Pancreas (tissue), 10 donors: ENCODE data around the gene SORCS2. TPM values are rescaled to one million over a fixed set of nuclear protein-coding genes. Genes with fewer than 3 reads are reported as not detected.
"Not testable (repeated sequence)": the region's sequence is repeated elsewhere in the genome, so short reads cannot be mapped to it uniquely, and the experiment has no call there.

Experiments used
- ATAC-seq, 4 donors: fragments of 200-7000 bp; cut with Tn5 transposase; one replicate each; pipeline versions ENCODE4 v1.8.0 to v1.9.1; 2020; ENCODE audit warnings: mild to moderate bottlenecking in 4 of 4, moderate library complexity in 4 of 4
- DNase-seq, 6 donors: peaks; one replicate each; pipeline ENCODE4 v3.0.0-alpha.2; 2020
- FAIRE-seq: peaks from 2 replicates; lab custom pipeline; 2012; peaks lifted over from hg19 to GRCh38; lab: Jason Lieb, UNC
- H3K27ac ChIP-seq, 4 donors: fragments of 200-600 bp; sonication (generic); 1 replicate in 3 of 4; 2 replicates in 1 of 4; pipeline versions ENCODE4 v1.5.0 to v1.8.0; 2020
- H3K27me3 ChIP-seq, 4 donors: fragments of 200-600 bp; one replicate each; pipeline ENCODE4 v1.8.0; 2021
- H3K36me3 ChIP-seq, 3 donors: fragments of 200-600 bp; sonication (generic) in 1 of 3; one replicate each; pipeline versions ENCODE4 v1.5.0 to v1.8.0; 2020 to 2021
- H3K4me1 ChIP-seq, 3 donors: fragments of 200-600 bp; one replicate each; pipeline ENCODE4 v1.8.0; 2021
- H3K4me3 ChIP-seq, 4 donors: fragments of 200-600 bp; sonication (generic) in 2 of 4; one replicate each; pipeline versions ENCODE4 v1.5.0 to v1.8.0; 2020 to 2021
- H3K9me3 ChIP-seq, 4 donors: fragments of 200-600 bp; one replicate each; pipeline ENCODE4 v1.8.0; 2021
- CTCF ChIP-seq, 4 donors: fragments of 200-600 bp; sonication (generic) in 3 of 4; IDR thresholded peaks; one replicate each; pipeline versions ENCODE4 v1.5.0 to v1.8.0; 2021; ENCODE audit warnings: antibody characterized with exemption in 4 of 4
- WGBS, 2 donors: extraction: QIAGEN DNeasy Blood & Tissue Kit; methylation state at CpG; one replicate each; pipeline ENCODE4 v1.1.7; 2013; 5-methylcytosine and 5-hydroxymethylcytosine counted together
- intact Hi-C, 3 donors: fragments of 100-400 bp; cut with DNase I; formaldehyde crosslinking; loops; one replicate each; pipeline versions ENCODE4 v1.11.1 to v1.14.2; 2022
- polyA plus RNA-seq, 2 donors: library from polyadenylated mRNA; stranded (reverse); fragments of 200-250 nt; gene quantifications; one replicate each; pipeline ENCODE4 v1.2.3, GENCODE V29; 2013
- total RNA-seq, 6 donors: library from RNA; stranded (reverse); fragmentation: NEBNext Ultra II Directional in 4 of 6; extraction: Animal tissue kit (Norgen Biotek cat#: 25700) in 4 of 6; gene quantifications; one replicate each; pipeline versions ENCODE4 v1.2.1 to v1.2.4, GENCODE V29; 2021 to 2023
- donor health status: healthy with polysubstance abuse.
- donor health status: DM: no; HTN: no; CAD: no; lungs with moderate emphysema.
- donor health status: DM: no; HTN: no; CAD: no.
- donor health status: control.
- donor health status: control.
- donor health status: Bipolar disorder and iron deficiency.
- donor health status: DM: yes; HTN: yes; CAD: no.
- donor health status: DM: no; HTN: no; CAD: no.
- donor health status: DM: no; HTN: no; CAD: no.
- donor health status: DM: yes; HTN: yes; CAD: no.

SORCS2 gene
- total and polyA plus RNA-seq, 8 donors: 0.14 to 1.7 (median 0.42) TPM

- DNase-seq: peak in 1 of 6 donors; percentile 20
- Histone ChIP-seq H3K4me1 (no peaks in the 10 kb centered on the region), H3K27ac (no peak overlapping the region), H3K36me3 (no peaks in the 10 kb centered on the region), H3K9me3 (no peaks in the 10 kb centered on the region), H3K27me3 (no peaks in the 10 kb centered on the region), H3K4me3 (no peak overlapping the region)
- no peak for TF ChIP-seq CTCF (IDR thresholded peaks at IDR 0.05)
- intact Hi-C loops: no loop called here
- WGBS, 2 donors: 57 to 62% methylated on average over 5 of the region's 5 CpGs
- ATAC-seq: no peak
- no peak for FAIRE-seq
Measured at GRCh38 chr4:7450775-7451433, 258.6 kb downstream of the SORCS2 start.

- H3K4me3 ChIP-seq: no peak overlapping the region
- FAIRE-seq (no peak), ATAC-seq (no peak), DNase-seq (no peak)
- no peak for TF ChIP-seq CTCF (IDR thresholded peaks at IDR 0.05)
- H3K27ac ChIP-seq: no peak overlapping the region
- H3K27me3 ChIP-seq: no peaks in the 10 kb centered on the region
- H3K9me3 ChIP-seq: no peaks in the 10 kb centered on the region
- WGBS, 2 donors: 45 to 64% methylated on average over 2 of the region's 2 CpGs
- no peaks in the 10 kb centered on the region for H3K4me1 ChIP-seq
- intact Hi-C loops: no loop called here
- H3K36me3 ChIP-seq: no peaks in the 10 kb centered on the region
Measured at GRCh38 chr4:7451434-7451789, 259.1 kb downstream of the SORCS2 start.

GRCh38 chr4:7451800-7452199 lies 259.5 kb downstream of the SORCS2 start:
- no peaks in the 10 kb centered on the region for H3K4me1 ChIP-seq
- 64 to 71% methylated on average over 5 to 6 of the region's 6 CpGs for WGBS, 2 donors
- no peak for ATAC-seq
- no peaks in the 10 kb centered on the region for H3K36me3 ChIP-seq
- H3K27me3 ChIP-seq: no peaks in the 10 kb centered on the region
- no peak for FAIRE-seq
- peak in 1 of 6 donors; percentile 27 for DNase-seq
- no peak overlapping the region for H3K4me3 ChIP-seq
- TF ChIP-seq CTCF (IDR thresholded peaks at IDR 0.05): no peak
- no peaks in the 10 kb centered on the region for H3K9me3 ChIP-seq
- H3K27ac ChIP-seq: no peak overlapping the region
- intact Hi-C loops: no loop called here

GRCh38 chr4:7452802-7453201 lies 260.5 kb downstream of the SORCS2 start:
- H3K36me3 ChIP-seq, intact Hi-C loops, H3K4me1 ChIP-seq, H3K4me3 ChIP-seq, H3K27ac ChIP-seq, ATAC-seq, H3K27me3 ChIP-seq, FAIRE-seq, H3K9me3 ChIP-seq: not testable (repeated sequence)
- DNase-seq: peak in 1 of 6 donors; percentile 28
- WGBS, 2 donors: 88 to 93% methylated on average over 9 of the region's 9 CpGs

- no peak for FAIRE-seq
- H3K9me3 ChIP-seq: no peaks in the 10 kb centered on the region
- no peaks in the 10 kb centered on the region for H3K4me1 ChIP-seq
- no peaks in the 10 kb centered on the region for H3K36me3 ChIP-seq
- no peak for TF ChIP-seq CTCF (IDR thresholded peaks at IDR 0.05)
- peaks cover 0 to 4% (median 0%) of the 10 kb centered on the region in 4 donors for H3K27me3 ChIP-seq
- peak in 1 of 6 donors; percentile 47 for DNase-seq
- H3K4me3 ChIP-seq: no peak overlapping the region
- no peak overlapping the region for H3K27ac ChIP-seq
- WGBS, 2 donors: 84 to 91% methylated on average over 16 of the region's 16 CpGs
- intact Hi-C loops: no loop called here
- ATAC-seq: no peak
Measured at GRCh38 chr4:7457201-7458065, 265.1 kb downstream of the SORCS2 start.
